Brain pericyte (primary cell): ENCODE data around the gene PSMD1.
"Not testable (repeated sequence)": the region's sequence is repeated elsewhere in the genome, so short reads cannot be mapped to it uniquely, and the experiment has no call there.

ENCODE experiments used
- DNase-seq: peaks from one replicate; pipeline ENCODE4 v3.0.0-alpha.2; 2012; ENCODE audit warnings: low read depth, low spot score

PSMD1 gene

GRCh38 chr2:231152800-231153557 lies 96.3 kb downstream of the PSMD1 start:
- DNase-seq = no peak

- no peak for DNase-seq
These were observed 102.6 kb downstream of the PSMD1 start for GRCh38 chr2:231159306-231159705.

- no peak for DNase-seq
These were observed 104.0 kb downstream of the PSMD1 start for GRCh38 chr2:231160701-231161100.

GRCh38 chr2:231161252-231161839 lies 104.7 kb downstream of the PSMD1 start:
- no peak for DNase-seq

GRCh38 chr2:231161877-231162329 lies 105.2 kb downstream of the PSMD1 start:
- peak; percentile 91 for DNase-seq

GRCh38 chr2:231163011-231163410 lies 106.3 kb downstream of the PSMD1 start:
- DNase-seq = no peak

GRCh38 chr2:231163414-231164095 lies 106.9 kb downstream of the PSMD1 start:
- DNase-seq = no peak

GRCh38 chr2:231167745-231168459 lies 111.2 kb downstream of the PSMD1 start:
- no peak for DNase-seq

- DNase-seq = no peak
These were observed 111.9 kb downstream of the PSMD1 start for GRCh38 chr2:231168460-231169139.

- no peak for DNase-seq
These were observed 112.8 kb downstream of the PSMD1 start for GRCh38 chr2:231169488-231169887.

- DNase-seq = no peak
These were observed 113.4 kb downstream of the PSMD1 start for GRCh38 chr2:231170055-231170454.

- no peak for DNase-seq
These were observed 115.4 kb downstream of the PSMD1 start for GRCh38 chr2:231172025-231172424.

- no peak for DNase-seq
These were observed 117.6 kb downstream of the PSMD1 start for GRCh38 chr2:231174211-231174651.

- DNase-seq = no peak
These were observed 119.4 kb downstream of the PSMD1 start for GRCh38 chr2:231176066-231176465.

GRCh38 chr2:231177156-231178025 lies 120.7 kb downstream of the PSMD1 start:
- no peak for DNase-seq

GRCh38 chr2:231178805-231179204 lies 122.1 kb downstream of the PSMD1 start:
- not testable (repeated sequence) for DNase-seq

- DNase-seq = no peak
These were observed 125.3 kb downstream of the PSMD1 start for GRCh38 chr2:231181860-231182512.

- no peak for DNase-seq
These were observed 125.8 kb downstream of the PSMD1 start for GRCh38 chr2:231182513-231182899.

GRCh38 chr2:231183851-231184250 lies 127.2 kb downstream of the PSMD1 start:
- no peak for DNase-seq

GRCh38 chr2:231184319-231184718 lies 127.7 kb downstream of the PSMD1 start:
- DNase-seq = no peak
